GM21825 (cell line): Measurements from ENCODE around the gene PIEZO2.

Experiments used
- ATAC-seq: cut with Tn5 transposase; IDR thresholded peaks from one replicate; pipeline ENCODE4 v1.9.1; 2021; ENCODE audit warnings: mild to moderate bottlenecking, moderate library complexity; ENCODE audit not compliant: unreplicated experiment

The PIEZO2 gene

DNA sequence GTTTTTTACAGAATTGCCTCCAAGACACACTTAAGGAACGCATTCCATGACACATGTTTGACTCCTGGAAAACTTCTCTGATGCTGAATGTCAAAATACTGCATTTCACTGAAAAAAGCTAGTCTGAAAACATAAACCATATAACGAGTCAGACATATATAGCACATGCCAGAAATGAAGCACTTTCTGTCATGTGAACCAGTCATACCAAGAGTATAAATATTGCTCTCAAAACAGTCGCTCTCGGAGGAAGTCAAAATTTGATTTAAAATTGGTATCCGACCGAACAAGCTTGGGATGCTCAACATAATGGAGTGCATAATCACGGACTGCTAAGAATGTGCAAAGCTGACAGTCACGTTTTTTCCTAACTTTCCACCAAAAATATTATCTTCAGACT, 115.9 kb downstream of the PIEZO2 start:
- no peak for ATAC-seq

DNA sequence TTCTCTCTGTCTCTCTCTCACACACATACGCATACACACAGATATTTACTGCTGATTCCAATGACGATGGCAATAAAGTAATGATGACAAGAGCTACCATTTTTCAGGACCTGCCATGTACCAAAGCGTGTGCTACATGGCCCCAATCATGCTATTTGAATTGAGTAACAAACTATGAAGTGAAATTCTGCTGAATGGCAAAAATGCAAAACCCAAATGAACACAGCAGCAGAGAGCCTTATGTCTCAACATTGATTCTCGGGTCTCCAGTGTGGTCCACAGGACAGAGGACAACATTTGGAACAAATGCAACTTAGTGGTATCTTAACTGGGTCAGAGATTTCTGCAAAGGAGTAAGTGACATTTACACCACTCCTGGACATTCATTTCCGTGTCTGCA, 117.4 kb downstream of the PIEZO2 start:
- no peak for ATAC-seq

DNA sequence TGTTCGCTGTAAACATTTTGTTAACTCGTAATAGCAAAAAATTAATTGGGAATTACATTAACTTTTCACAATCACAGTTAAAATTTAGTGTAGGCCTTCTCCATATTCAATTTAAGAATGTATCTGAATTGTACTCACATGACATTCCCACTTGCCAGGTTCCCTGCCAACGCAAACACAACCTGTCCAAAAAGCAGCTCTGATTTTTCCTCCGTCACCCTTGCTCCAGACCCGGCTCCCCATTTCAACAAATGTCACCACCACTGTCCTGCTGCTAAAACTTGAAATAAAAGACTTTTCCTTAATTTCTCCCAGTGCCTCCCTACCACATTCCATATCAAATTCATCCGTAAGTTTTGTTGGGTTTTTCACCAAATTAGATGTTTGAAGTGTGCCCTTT, 120.3 kb downstream of the PIEZO2 start:
- no peak for ATAC-seq

DNA sequence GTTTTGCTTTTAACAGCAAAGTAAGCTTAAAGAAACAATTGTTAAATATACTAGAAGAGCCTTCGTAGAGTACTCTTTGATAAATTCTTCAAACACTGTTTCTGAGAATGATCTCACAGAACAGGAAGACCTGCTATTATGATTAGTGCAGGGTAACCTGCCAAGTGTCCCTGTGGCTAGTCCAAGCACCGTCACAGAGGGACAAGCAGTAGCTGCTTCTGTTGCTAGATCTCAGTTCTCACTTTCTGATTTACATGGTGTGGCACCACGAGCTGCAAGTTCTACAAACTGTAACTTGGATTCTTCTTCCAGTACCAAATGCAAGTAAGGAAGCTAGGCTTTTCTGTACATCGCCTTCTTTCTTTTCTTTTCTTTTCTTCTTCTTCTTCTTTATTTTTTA, 121.5 kb downstream of the PIEZO2 start:
- no peak for ATAC-seq

DNA sequence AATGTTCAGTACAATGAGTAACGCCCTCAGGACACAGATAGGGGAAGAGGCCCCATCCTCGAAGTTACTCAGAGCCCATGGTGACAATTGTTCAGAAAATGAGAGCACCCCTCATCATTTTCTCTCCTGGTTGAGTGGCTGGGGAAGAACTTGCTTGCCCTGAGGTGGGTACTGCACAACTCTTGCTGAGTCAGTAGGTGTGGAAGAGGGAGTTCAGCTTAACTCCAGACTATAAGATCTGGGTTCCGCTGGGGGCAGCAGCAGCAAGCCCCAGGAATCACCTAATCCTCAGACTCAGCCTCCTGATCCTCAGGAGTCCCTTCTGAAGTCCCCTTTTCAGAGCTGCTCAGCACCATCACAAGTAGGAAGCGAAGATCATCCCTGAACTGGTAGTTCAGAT, 123.7 kb downstream of the PIEZO2 start:
- ATAC-seq, result no peak

DNA sequence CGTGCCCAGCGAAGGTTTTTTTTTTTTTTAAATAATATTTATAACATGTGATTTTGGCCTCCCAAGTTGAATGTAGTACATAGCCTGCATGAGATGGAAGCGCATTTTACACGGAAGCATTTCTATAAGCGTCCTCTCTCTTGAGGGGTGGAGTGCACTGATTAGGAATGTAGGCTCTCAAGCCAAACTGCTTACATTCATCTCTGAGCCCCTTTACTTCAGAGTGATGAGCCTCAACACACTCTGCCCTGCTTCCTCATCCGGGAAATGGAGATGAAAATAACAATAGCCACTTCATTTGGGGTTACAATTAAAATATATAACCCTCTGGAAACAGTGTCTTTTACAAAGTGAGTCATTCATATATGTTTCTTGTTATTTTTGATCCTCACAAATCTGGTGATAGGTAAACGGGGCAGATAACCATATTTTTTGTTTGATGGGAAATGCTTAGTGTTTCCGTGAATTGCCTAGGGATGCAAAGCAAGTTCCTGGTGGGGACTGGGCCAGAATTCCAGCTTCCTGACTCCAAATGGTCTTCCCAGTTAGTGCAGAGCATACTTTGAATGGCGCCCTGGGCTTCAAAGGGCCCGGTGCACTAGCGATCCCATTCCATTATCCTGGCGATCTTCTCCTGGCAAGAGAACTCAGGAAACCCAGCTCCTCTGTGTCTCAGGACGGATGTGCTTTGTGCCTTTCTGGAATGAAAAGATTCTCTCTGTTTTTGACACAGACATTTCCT, 124.3 kb downstream of the PIEZO2 start:
- ATAC-seq, result no peak

DNA sequence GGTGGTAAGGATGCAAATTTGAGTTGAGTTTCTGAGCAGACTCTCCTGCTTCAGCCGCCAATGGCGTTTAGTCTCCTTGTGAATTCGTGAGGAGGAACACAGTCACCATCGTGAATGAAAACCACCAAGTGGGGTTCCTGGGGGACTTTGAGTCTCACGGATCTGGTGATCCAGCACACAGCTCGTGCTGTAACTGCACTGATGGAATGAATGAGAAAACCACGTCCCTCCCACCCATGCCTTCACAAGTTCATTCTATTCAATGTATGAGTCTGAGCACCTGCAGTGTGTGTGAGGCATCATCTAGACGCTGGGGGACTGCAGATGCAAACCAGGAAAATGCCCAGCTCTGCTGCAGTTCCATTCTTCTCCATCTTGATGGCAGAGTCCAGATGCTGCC, 127.9 kb downstream of the PIEZO2 start:
- no peak for ATAC-seq

DNA sequence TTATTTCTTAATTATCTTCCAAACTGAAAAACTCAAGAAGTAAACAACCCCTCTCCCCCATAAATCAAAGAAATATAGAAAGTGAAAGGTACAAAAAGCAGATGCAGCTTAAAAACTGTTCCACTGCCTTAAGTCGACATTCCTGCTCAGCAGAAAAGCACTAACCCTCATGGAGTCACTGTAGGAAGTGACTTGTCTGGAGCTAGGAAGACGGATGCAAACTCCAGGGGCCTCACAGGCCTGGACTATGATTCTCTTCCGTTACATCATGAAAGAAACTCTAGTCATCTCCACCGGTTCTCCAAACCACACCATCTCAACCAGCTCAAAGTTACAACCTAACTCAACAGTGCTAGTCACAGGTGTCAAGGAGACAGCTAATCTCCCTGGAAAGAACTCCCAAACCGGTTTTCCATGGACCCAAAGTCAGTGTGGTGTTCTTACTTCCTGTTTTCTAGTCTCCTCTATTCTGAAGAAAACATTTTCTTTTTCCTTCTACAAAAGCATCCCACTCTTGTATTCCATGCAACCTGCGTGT, 128.4 kb downstream of the PIEZO2 start:
- no peak for ATAC-seq

DNA sequence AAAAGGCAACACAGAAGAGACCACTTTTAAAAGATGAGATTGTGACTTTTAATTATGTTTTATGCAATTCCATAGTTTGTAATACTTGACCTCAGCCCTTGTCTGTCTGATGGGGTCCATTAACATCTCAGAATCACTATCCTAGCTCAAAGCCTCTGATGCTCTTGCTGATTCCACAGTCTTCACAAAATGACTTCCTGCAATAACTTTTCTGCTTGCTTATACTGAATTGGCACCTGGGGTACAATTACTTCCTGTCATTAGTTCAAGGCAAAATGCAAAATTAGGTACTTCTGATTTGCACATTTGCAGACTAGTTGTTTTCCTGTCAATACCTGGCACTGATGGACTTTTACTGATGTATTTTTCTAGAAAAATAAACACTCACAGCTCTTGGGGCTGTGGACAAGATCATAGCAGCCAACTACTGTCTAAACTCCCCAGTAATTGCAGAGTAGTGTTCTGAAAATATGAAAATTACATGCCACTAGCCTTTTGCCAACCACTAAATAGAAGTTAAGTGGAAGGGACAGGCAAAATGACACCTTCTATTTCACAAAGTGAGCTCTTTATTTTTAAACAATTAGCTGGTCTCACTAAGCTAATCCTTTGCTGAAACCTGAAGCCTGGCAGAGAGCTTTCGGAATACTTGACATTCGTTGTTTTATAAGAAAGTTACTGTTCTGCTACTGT, 129.1 kb downstream of the PIEZO2 start:
- ATAC-seq, result no peak

DNA sequence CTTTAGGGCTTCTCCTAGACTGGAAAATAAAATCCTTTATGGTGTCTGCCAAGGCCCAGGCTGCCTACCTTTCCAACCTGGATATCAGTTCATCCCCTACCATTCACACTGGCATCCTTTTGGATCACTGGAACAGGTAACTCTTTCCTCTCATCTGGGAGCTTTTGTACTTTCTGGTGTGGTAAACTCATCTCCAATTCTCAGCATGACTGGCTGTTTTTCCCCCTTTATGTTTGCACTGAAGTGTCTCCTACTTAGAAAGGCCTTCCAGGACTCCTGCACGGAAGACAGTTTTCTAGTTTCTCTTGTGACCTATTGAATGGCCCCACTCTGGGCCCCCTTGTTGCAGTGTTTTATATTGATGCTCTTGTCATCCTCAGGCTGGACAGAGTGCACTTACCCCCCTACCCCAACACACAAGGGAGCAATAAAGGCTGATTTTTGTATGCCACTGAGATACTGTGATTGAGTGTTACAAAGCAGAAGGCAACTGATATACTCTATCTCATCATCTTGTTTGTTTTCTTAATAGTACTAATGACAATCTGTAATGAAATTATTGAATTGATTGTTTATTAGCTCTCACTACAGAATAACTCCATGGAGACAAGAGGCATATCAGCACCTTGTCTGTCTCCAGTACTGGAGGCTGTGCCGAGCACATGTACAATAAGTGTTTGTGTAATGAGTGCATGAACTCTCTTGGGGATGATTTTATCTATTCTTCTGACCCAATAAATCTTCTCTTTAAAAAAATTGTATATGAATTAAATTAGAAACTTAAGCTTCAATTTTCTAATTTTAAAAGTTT, 129.9 kb downstream of the PIEZO2 start:
- no peak for ATAC-seq

DNA sequence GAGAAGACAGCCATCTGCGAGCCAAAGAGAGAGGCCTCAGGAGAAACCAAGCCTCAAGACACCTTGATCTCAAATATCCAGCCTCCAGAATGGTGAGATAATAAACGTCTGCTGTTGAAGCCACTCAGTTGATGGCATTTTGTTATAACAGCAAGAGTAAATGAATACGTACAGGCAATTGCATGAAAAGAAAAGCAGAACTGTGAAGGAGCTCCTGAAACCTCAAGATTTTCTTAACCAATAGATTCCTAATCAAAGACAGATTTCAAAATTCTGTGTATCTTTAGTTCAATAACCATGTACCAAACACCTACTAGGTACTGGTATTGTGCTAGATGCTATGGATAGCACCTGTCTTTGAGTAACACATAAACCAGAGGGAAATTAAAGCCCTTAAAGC, 139.5 kb downstream of the PIEZO2 start:
- no peak for ATAC-seq

DNA sequence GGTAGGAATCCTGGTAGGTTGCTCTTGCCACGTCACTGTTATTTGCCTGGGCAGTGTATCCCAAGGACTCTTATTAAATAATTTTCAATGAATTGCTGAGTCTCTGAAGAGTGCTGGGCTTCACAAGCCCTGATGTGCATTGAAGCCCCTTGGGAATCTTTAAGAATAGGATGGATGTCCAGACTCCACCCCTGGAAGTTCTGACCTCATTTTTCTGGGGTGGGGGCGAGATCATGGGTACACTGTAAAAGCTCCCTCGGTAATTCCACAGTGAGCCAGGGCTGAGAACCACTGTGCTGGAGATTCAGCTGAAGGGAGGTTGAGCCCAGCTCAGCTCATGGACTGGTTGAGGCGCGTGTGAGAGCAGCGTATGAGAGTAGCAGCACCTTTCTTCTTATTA, 140.2 kb downstream of the PIEZO2 start:
- ATAC-seq, result no peak

DNA sequence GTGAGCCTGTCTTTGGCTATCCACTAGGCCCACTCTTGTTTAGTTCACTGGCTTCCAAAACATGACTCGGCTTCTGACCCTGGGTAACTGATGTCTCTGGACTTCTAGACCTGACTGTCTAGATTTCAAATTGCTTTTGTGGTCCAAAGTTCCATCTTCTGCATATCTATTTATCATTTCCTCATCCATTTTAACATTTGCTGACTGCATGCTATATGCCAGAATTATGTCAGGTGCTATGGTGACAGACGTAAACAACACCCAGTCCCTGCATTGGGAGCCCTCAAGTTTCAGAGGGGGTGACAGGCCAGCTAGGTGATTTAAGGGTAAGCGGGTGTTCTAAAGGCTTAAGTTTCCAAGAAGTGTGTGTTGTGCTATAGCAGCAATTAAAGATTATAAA, 140.9 kb downstream of the PIEZO2 start:
- no peak for ATAC-seq

DNA sequence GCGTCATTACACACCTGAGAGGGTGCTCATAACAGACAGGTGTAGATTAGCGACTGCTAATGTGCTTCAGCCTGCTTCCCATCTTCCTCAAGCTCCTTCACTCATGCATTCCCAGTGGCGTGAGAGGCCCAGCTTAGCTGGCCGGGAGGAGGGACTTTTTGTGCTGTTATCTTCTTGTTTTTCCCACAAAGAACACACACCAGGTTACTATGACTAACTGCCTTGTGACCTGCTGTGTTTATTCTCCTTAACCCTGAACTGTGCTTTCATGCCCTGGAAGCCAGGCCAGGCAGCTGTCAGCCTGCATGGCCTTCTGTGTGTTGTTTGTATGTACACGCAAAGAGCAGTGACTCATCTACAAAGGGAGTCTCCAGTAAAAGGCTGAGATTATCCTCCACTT, 143.8 kb downstream of the PIEZO2 start:
- ATAC-seq, result no peak

DNA sequence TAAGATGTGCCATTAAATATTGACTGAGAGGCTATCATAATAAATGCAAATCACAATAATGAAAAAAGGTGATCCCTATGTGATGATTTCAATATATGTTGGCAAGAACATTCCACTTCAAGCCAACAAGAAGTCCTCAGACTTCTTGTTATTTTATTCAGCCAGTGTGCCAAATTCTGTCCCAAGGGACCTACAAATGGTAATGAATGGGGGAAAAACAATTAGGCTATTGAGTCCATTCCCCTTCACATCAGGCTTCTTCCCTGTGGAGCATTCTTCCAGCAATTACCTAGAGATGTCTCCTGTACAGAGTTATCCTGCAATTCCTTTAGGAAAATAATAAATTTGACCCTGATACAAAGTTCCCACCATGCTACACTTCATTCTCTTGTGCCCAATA, 144.4 kb downstream of the PIEZO2 start:
- no peak for ATAC-seq

DNA sequence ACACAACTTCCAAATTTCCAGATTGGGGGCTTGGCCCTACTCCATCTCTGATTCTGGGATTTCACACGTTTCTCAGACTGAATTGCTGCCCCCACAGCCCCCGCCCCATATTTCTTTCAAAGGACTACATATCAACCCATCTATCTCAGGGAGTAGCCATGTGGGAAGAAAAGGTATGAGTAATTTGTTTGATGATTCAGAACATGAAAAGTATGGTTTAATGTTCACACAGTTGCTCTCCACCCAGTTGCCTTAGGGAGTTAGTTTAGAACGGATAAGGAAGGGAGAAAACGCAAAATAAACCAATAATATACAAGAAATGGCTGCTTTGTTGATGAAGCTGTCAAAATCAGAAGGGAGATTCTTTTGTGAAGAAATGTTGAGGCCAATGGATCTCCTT, 145.1 kb downstream of the PIEZO2 start:
- ATAC-seq, result no peak

DNA sequence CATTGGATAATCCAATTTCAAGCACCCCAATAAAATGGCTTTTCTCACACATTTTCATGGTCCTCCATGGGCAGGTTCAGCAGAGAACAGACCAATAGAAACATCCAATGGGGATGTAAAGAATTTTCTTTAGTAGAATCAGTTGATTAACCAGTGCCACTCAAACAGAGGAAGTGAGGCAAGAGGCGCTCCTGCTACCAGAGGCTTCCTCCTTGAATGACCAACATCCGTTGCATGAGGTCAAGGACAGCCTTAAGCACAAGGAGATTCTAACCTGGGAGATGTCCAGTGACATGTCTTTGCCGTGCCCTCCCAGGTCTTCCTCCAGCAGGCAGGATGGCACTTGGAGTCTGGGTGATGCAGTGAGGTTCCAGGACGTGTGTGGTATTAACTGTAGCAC, 146.6 kb downstream of the PIEZO2 start:
- no peak for ATAC-seq

DNA sequence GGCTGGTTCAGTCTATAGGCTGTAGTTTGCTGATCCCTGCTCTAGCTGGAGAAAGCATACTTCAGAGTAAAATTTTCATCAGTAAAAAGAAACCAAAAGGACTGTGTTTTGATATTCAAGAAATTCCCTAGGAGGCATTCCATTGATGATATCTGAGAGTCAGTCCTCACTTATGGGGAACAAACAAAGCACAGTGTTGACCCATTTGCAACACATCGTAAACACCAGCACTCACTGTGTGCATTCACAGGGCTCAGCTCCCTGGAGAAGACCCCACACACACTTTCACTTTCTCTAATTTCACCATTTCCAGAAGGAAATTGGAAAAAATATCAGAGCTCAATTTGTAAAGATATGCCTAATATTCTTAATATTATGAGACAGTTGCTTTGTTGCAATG, 147.1 kb downstream of the PIEZO2 start:
- ATAC-seq, result no peak

DNA sequence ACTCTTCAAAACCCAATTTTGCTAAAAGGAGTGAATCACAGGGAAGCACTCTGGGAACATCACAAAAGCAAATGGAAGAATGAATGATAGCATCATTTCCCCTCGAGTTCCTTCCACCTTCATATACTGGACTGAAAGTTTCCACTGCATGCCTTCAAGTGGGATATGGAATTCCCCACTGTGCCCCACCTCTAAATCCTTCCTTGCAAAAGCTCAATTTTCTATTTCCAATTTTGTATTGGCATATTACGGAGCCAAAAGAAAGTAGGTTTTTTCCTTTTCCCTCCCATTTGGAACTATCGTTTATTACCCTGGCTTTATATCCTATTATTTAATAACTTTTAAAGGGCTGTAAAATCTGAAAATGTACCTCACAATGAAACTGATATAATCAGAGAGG, 149.3 kb downstream of the PIEZO2 start:
- ATAC-seq, result no peak

DNA sequence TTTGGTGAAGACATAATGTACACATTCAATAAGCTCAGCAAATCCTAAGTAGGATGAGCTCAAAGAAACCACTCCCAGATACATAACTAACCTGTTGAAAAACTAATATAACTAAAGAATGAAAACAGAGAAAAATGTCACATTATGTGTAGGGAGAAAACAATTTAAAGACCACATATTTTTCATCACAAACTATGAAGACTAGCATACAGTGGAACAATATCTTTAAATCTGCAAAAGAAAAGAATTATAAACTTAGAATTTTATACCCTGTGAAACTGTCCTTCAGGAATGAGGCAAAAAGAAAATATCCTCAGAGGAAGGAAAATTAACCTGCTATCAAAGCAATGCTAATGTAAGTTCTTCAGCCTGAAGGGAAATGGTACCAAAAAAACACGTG, 151.5 kb downstream of the PIEZO2 start:
- ATAC-seq, result no peak

DNA sequence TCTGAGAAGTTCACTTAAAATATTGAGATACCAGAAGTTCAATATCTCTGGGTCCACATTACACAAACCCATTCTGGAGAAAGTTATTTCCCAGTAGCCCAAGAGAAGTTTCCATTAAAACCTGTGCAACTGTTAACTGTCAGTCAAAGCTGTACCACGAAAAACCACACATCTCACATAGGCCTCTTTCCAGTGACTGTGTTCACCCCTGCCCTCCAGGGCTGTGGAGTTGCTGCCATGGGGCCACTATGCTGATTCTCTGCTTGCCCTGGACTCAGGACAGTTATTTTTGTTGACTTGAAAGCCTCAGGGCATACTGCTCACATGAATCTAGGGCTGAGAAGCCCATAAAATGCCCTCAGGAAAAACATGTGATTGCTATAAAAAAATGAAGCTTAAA, 153.8 kb downstream of the PIEZO2 start:
- no peak for ATAC-seq

DNA sequence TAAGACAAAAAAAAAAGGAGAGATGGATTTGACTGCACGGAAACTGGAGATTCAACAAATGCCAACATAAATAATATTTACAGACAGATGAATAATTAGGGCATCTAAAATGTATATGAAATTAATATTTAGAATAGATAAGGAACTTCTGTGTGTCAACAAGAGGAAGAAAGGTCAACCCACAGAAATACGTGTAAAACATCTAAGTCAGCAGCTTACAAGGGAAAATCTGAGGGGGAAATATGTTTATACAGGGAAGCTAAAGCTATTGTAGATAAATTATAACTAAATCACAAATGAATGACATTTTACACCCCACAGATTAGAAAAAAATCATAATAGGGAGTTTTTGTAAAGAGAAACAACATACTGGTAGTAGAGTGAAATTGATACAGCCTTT, 159.9 kb downstream of the PIEZO2 start:
- no peak for ATAC-seq
